ENCODE results near the gene CACNA1F. TPM values are rescaled to one million over a fixed set of nuclear protein-coding genes. Genes with fewer than 3 reads are reported as not detected.

CACNA1F gene
- total and polyA plus RNA-seq, 12 donors = 0.03 to 0.42 (median 0.11) TPM; not detected in 4

DNA sequence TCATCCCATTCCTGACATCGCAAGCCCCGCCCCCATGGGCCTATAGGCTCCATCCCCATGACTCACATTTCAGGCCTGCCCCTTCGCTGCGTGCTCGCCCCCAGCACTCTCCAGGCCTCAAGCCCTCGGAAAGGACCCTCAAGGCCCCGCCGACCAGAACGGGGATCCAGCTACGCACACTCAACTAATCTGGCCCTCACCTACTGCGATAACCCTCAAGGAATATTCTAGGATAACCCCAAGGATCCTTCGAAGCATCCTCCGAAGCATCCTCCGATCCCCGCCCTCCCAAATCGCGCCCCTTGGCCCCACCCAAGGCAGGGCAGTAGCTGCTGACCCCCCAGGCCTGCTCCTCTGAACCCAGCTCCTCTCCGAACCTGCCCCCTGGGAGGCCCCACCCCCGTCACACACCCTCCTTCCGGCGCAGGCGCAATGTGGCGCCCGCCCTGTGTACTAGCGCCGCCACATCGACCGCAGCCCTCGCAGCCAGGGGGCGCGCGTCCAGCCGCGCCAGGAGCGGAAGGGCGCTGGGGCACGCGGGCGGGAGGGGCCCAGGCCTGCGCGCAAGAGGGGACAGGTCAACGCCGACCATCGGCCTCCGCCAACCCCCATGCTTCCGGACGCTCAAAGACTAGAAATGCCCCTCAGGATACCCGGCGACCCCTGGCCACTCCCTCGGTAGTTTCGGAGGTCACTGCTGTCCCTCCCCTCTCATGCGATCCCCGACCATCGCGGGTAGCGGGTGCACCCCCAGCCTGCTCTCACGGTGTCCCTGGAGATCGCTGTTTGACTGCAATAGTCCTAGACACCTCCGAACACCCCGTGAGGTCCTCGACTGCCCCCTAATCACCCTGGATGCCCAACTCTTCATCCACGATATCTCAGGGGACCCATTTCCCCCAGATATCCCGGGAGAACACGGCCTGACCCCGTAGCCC, 77.0 kb downstream of the CACNA1F start:
- DNase-seq (peak; percentile 88 to 92), ATAC-seq (peak; percentile 95 to 98 (median 96))
- intact Hi-C loops (cut with DNase I) = loop anchor here in 1 of 10 donors (5.0 kb wide), 1 partner anchor 34 kb away; the partner anchor contains the start of gene GPKOW
- TF ChIP-seq CTCF (IDR thresholded peaks at IDR 0.05) = peak; percentile 55 to 89 (median 77)
- Histone ChIP-seq H3K4me3 (peak overlapping the region; percentile 14 to 70 (median 64)), H3K36me3 (no peaks in the 10 kb centered on the region), H3K4me1 (peaks cover 0 to 7% (median 0%) of the 10 kb centered on the region in 9 donors), H3K27me3 (no peaks in the 10 kb centered on the region), H3K9me3 (no peaks in the 10 kb centered on the region), H3K27ac (peak overlapping the region; percentile 86 to 98 (median 94))
- 1% methylated on average over 41 to 65 of the region's 65 CpGs for WGBS, 2 donors

DNA sequence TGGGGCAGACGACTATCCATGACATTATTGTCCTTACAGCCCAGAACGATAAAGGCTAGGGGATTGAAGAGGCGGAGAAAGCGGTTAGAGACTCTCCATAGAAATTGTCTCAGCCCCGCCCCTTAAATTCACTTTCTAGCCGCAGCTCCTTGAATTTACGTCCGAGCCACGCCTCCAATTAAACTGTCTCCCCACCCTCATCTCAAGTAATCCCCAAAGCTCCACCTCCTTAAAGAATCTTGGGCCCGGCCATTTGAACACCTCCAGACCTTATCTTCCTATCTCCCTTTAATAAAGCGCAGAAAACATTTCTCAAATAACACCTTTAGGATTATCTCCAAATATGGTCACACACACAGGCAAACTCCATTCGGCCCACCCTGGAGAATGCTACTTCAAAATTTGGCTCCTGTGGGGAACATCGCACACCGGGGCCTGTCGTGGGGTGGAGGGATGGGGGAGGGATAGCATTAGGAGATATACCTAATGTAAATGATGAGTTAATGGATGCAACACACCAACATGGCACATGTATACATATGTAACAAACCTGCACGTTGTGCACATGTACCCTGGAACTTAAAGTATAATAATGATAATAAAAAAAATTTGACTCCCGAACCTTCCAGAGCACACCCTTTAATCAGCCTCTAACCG, 77.8 kb downstream of the CACNA1F start:
- peak overlapping the region; percentile 86 to 98 (median 94) for H3K27ac ChIP-seq
- DNase-seq (peak in 1 of 2 donors; percentile 29), ATAC-seq (peak in 7 of 8 donors; percentile 1 to 53 (median 31))
- H3K9me3 ChIP-seq = no peaks in the 10 kb centered on the region
- intact Hi-C loops (cut with DNase I) = loop anchor here in 1 of 10 donors (5.0 kb wide), 1 partner anchor 33 kb away; the partner anchor contains the start of gene GPKOW
- TF ChIP-seq CTCF (IDR thresholded peaks at IDR 0.05) = no peak
- peaks cover 0 to 7% (median 0%) of the 10 kb centered on the region in 9 donors for H3K4me1 ChIP-seq
- H3K27me3 ChIP-seq = no peaks in the 10 kb centered on the region
- 2 to 4% methylated on average over 18 of the region's 18 CpGs for WGBS, 2 donors
- H3K36me3 ChIP-seq = no peaks in the 10 kb centered on the region
- peak overlapping the region in 9 of 10 donors; percentile 44 to 70 (median 65) for H3K4me3 ChIP-seq

Other genes with a start within 250 kb of the CACNA1F start
- gene GRIPAP1, start 231.1 kb downstream of the CACNA1F start, total RNA-seq = 10 to 100 TPM; 16.2 to 26.0 (median 21.9) TPM
- 10 to 100 TPM; 16.6 to 34.1 TPM for gene GRIPAP1, start 231.1 kb downstream of the CACNA1F start, polyA plus RNA-seq
- gene TFE3, start 190.0 kb downstream of the CACNA1F start, total RNA-seq = 10 to 100 TPM; 13.8 to 29.1 (median 16.1) TPM
- 10 to 100 TPM; 17.6 to 34.8 TPM for gene TFE3, start 190.0 kb downstream of the CACNA1F start, polyA plus RNA-seq
- gene CCDC120, start 174.3 kb downstream of the CACNA1F start, total RNA-seq = 1 to 10 TPM in 7 of 10 donors, under 1 TPM in 3; 0.71 to 2.0 (median 1.2) TPM
- 1 to 10 TPM in 1 of 2 donors, under 1 TPM in 1; 0.70 to 1.7 TPM for gene CCDC120, start 174.3 kb downstream of the CACNA1F start, polyA plus RNA-seq
- 10 to 100 TPM in 1 of 10 donors, 1 to 10 TPM in 9; 5.4 to 16.9 (median 8.1) TPM for gene PRAF2, start 159.3 kb downstream of the CACNA1F start, total RNA-seq
- gene PRAF2, start 159.3 kb downstream of the CACNA1F start, polyA plus RNA-seq = 10 to 100 TPM; 24.4 to 26.5 TPM
- gene WDR45, start 153.5 kb downstream of the CACNA1F start, total RNA-seq = 10 to 100 TPM; 45.7 to 84.7 (median 60.6) TPM
- 100 to 1,000 TPM in 1 of 2 donors, 10 to 100 TPM in 1; 87.7 to 107 TPM for gene WDR45, start 153.5 kb downstream of the CACNA1F start, polyA plus RNA-seq
- 10 to 100 TPM; 16.5 to 23.2 (median 20.0) TPM for gene GPKOW, start 109.6 kb downstream of the CACNA1F start, total RNA-seq
- 10 to 100 TPM in 1 of 2 donors, 1 to 10 TPM in 1; 6.4 to 28.8 TPM for gene GPKOW, start 109.6 kb downstream of the CACNA1F start, polyA plus RNA-seq
- 1 to 10 TPM; 2.7 to 9.8 (median 4.0) TPM for gene MAGIX, start 70.6 kb downstream of the CACNA1F start, total RNA-seq
- 10 to 100 TPM in 1 of 2 donors, 1 to 10 TPM in 1; 5.4 to 13.5 TPM for gene MAGIX, start 70.6 kb downstream of the CACNA1F start, polyA plus RNA-seq
- gene PLP2, start 61.4 kb downstream of the CACNA1F start, total RNA-seq = 100 to 1,000 TPM in 1 of 10 donors, 10 to 100 TPM in 9; 20.3 to 157 (median 41.2) TPM
- gene PLP2, start 61.4 kb downstream of the CACNA1F start, polyA plus RNA-seq = 100 to 1,000 TPM in 1 of 2 donors, 10 to 100 TPM in 1; 64.6 to 352 TPM
- 10 to 100 TPM in 3 of 10 donors, 1 to 10 TPM in 7; 6.6 to 14.8 (median 9.4) TPM for gene PRICKLE3, start 47.0 kb downstream of the CACNA1F start, total RNA-seq
- gene PRICKLE3, start 47.0 kb downstream of the CACNA1F start, polyA plus RNA-seq = 10 to 100 TPM in 1 of 2 donors, 1 to 10 TPM in 1; 8.8 to 10.8 TPM
- gene SYP, start 33.1 kb downstream of the CACNA1F start, total RNA-seq = 1 to 10 TPM in 5 of 10 donors, under 1 TPM in 5; 0.59 to 2.0 (median 1.0) TPM
- 1 to 10 TPM; 1.9 to 2.9 TPM for gene SYP, start 33.1 kb downstream of the CACNA1F start, polyA plus RNA-seq
- 10 to 100 TPM in 9 of 10 donors, 1 to 10 TPM in 1; 9.5 to 12.6 (median 11.0) TPM for gene CCDC22, start 2.1 kb upstream of the CACNA1F start, total RNA-seq
- gene CCDC22, start 2.1 kb upstream of the CACNA1F start, polyA plus RNA-seq = 10 to 100 TPM in 1 of 2 donors, 1 to 10 TPM in 1; 6.4 to 14.4 TPM
- gene FOXP3, start 31.4 kb upstream of the CACNA1F start, total RNA-seq = 1 to 10 TPM in 1 of 10 donors, not detected in 9; 1.2 TPM
- under 1 TPM in 1 of 2 donors, not detected in 1; 0.04 TPM for gene FOXP3, start 31.4 kb upstream of the CACNA1F start, polyA plus RNA-seq
- gene PPP1R3F, start 36.5 kb upstream of the CACNA1F start, total RNA-seq = 10 to 100 TPM; 16.1 to 26.0 (median 19.8) TPM
- gene PPP1R3F, start 36.5 kb upstream of the CACNA1F start, polyA plus RNA-seq = 10 to 100 TPM; 10.8 to 23.1 TPM
- not detected for gene GAGE10, start 70.3 kb upstream of the CACNA1F start, total RNA-seq
- not detected for gene GAGE10, start 70.3 kb upstream of the CACNA1F start, polyA plus RNA-seq
- gene GAGE12J, start 88.7 kb upstream of the CACNA1F start, total RNA-seq = not detected
- not detected for gene GAGE12J, start 88.7 kb upstream of the CACNA1F start, polyA plus RNA-seq
- not detected for gene GAGE13, start 98.2 kb upstream of the CACNA1F start, total RNA-seq
- gene GAGE13, start 98.2 kb upstream of the CACNA1F start, polyA plus RNA-seq = not detected

All from heart right ventricle (tissue), 16 donors.